Occipital lobe (tissue), 2 donors: ENCODE data around the gene TRDMT1. TPM values are rescaled to one million over a fixed set of nuclear protein-coding genes. Genes with fewer than 3 reads are reported as not detected.

Experiments used
- DNase-seq: peaks from one replicate; lab custom pipeline; 2025; lab: John Stamatoyannopoulos, UW
- total RNA-seq: library from RNA; depleted of rRNA; stranded (reverse); fragments of >200 nt; gene quantifications from one replicate; pipeline ENCODE4 v1.2.3, GENCODE V29; 2014

Gene TRDMT1
- total RNA-seq, 1 donor from 2014 or later: 39.3 TPM

DNA sequence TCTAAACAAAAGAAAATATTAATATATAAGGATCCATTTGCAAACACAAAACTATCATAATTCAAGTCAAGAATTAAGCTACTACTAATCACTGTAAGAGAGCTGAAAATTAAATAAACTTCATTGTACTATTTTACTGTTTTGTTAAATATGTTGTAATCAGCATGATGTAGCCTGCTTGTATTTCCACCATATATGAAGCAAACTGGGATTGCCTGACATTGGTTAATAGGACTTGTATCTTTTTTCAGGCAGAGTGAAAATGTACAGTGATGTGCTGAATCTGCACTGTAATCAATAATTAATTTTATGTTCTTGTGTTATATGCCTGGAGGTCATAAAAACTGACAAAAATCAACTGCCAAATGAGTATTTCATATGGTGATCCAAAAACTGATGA, 25.4 kb downstream of the TRDMT1 start:
- DNase-seq: no peak

DNA sequence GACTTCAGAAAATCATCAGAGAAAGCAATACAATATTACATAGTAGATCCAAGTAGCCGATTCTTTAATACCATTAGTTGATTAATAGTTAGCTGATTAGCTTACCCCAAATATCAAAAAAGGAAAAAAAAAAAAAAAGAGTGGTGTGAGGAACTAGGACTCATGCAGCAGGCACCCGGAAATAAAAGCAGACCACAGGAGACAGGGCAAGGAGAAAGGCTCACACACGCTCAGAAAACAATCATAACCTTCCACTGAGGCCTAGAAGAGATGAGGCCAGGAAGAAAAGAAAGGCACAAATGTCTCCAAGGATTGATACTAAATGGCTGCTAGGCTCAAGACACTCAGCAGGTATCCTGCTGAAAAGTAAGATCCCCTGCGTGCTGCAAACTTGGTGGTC, 25.9 kb downstream of the TRDMT1 start:
- no peak for DNase-seq

DNA sequence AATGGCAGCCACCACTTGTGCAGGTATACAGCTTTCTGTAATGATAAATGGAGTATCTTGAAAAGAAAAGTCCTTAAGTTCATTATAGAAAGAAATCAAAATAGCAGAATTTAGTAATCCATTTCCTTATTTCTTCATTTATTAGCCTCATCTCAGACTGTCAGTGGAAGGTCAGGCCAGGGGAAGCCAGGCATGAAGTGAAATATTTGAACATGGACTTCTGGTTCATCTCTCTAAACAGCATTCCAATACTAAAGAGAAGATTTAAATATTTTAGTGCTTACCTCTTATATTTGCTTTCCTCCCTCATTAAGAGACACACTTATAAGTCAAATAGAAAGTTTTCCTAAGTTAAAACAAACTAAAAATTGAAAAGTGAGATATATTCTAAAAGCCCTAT, 26.8 kb downstream of the TRDMT1 start:
- no peak for DNase-seq

DNA sequence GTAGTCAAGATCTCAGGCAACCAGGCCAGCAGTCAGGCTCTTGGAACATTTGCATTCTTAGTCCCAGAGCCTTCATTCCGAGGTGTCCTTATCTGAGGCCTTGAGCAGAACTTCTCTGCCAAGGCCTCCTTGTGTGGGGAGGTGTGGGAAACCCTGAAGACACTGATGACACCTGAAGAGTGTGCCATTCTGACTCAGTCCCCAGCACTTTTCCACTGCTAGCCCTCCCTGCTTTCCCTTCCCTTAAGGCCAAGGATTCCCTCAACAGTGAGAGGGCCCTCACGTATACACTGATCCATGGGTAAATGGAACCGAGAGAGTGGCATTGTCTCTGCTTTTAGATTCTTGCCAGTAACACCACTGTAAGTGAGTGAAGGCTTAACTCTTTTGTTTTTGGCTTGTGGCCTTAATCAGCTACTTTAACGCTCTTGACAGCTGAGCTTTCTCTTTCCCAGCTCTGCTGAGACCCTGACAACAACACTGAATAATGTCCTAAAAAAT, 30.3 kb downstream of the TRDMT1 start:
- DNase-seq: no peak

DNA sequence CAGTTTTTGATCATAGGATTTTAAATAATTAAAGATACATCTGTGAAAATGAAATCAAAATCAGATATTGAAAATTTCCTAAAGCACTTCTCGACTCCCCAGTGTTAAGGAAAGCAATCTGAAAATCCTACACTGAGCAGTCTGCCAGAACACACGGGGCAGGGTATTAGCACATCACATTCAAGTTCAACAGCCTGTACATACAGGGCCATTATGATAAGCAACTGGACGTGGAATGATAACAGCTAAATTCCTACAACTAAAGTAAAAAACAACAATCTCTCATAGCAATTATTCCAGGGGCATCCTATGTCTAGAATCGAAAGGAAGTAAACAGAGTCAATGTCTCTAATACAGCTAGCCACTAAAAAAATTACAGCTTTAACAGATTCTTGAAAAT, 31.7 kb downstream of the TRDMT1 start:
- no peak for DNase-seq

DNA sequence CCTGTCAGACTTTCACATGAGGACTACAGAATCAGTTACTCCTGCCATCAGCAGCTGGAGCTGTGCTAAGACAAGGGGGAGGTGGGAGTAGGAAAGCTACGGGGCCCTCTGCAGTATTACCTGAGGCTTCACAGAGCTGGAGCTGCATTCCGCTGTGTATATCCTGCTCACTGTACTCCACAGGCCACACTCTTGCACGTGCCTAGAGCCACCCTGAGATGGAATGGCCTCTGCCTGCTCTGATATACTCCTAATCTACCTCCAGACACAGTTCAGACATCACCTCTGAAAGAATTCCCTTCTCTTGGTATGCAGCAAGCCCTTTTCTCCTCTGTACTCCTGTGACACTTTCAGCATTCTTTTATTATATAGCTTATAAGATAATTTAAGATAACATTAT, 34.8 kb downstream of the TRDMT1 start:
- DNase-seq: no peak

DNA sequence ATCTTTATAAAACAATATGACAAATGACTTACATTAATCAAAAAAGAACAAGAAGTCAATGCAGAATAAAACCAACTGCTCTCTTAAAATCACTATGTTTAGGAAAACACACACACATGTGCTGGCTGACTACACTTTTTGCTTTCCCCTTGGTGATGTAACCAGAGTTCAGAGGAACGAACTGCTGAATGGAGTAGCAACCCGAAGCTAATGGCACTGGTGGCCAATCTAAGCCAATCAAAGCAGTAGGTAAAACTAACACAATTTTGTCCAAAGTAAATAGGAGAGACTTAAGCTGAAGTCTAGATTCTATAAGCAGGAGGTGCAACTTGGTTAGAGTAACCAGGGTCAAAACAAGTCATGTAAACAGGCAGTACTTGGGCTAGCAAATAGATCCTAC, 38.6 kb downstream of the TRDMT1 start:
- no peak for DNase-seq

DNA sequence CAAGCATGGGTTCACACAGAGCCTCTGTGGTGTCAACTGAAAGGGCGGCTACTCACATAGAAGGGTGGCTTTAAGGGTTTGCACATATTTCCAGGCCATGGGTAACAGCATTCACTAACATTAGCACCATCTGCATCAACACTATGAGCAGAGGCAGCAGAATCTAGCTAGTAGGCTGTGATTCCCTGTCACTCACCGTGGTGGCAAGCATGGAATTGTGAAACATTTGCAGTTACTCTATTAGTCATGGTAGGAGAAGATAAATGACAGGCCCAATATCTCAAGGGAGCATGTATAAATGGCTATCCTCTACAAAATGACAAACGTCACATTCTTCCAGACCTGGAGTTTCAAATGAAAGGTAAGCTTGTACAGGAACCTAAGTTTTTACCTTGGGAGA, 39.7 kb downstream of the TRDMT1 start:
- DNase-seq: no peak

DNA sequence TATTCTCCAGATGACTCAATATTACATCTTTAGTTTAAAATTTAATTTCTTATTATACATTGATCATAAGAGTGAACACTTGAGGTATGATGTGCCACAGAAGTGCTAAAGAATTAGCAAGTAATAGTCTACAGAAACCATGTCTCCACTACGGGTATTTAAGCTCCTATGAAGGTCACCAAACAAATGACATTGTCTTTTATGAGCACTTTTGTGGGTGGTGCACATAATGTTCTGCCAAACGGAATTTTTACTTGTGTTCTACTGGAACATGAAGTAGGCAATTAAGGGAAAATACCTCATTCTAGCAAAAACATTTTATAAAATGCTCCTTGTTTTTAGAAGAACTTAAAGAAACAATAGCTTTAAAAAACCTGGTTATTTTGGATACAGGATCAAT, 44.4 kb downstream of the TRDMT1 start:
- no peak for DNase-seq

DNA sequence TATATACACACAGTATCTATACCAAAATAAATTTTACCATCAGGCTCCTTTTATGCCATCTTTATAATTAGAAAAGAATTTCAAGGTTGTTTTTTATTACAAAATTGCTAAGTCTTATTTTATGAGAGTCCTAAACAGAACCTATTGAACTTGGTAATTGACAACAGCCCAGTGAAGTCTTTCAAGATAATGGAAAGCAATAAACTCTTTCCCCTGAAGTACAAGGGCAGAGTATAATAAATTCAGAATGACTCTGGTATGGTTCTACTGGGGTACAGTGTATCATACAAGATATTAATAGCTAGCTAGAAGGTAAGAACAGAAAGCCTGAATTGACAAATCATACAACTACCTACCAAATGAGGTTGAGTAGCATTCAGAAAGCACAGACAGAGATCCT, 45.6 kb downstream of the TRDMT1 start:
- DNase-seq: no peak

DNA sequence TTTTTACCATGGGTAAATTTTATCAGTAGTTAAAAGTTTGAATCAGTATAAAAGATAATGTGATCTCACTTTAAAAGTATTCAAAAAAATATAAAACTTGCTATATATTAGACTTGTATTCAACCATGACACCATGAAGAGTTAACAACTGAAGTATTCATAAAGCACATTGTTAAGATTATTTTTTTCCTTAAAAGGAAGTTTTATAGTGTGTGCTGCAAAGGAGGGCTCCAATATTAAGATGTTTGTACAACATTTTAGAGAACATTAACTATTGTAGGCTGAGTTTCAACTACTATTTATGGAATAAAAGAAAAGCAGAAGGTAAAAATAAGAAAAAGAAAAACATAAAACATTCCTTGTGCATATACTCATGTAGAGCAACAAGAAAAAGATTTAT, 47.4 kb downstream of the TRDMT1 start:
- DNase-seq: no peak

DNA sequence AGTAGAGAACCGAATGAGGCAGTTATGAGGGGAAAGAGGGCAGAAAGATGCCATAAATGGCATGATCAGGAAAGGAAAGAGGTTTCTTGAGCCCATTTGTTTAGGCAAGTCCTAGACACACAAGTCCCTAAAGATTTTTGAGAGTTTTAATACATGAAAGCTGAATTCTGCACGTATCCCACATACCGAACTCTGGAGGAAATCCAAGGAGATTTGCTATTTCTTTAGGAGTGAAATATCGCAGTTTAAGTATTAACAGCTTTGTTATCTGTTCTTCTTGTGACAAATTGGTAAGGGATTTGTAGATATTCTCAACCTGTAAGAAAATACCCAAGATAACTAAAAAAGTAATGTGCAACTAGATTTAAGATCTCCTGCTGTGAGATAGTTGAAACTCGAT, 48.2 kb downstream of the TRDMT1 start:
- no peak for DNase-seq

DNA sequence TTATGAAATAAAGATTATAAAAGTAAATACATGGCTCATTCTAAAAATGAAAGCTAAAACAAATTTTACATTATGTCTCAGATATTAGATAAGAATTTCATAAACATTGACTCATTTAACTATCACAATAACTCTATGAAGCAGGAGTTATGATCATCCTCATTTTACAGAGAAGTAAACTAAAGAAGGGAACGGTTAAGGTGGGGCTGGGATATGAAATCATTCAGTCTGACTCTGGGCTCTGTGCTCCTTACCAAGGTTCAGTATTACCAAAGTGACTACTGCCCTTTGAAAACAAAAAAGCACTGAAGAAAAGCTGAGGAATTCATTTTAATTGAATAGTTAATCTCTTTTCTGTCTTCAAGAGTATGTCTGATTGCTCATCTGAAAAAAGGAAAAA, 49.8 kb downstream of the TRDMT1 start:
- no peak for DNase-seq

DNA sequence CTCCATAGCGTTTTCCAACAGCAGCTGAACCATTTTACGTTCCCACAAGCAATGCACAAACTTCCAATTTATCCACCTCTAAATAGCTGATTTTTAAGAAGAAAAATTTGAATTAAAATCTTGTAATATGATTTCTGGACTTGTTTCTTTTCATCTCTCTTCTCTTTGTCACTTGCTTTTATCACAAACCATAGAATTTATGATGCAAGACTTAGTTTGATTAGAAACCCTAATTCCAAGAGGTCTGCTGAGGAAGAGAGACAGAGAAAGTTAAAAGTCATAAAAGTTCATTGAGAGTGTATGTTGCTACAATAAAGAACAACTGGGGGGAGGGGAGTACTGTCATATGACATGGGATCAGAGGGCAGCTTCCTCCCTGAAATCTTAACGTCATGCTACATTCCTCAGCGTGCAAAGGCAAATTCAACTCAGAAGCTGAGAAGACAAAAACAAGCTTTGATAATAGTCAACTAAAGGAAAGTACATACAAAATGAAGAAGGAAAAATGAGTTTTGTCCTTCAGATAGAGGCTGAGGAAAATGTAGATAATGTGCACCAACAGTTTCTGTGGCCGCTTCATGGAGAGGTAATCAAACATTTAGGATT, 53.5 kb downstream of the TRDMT1 start:
- no peak for DNase-seq

DNA sequence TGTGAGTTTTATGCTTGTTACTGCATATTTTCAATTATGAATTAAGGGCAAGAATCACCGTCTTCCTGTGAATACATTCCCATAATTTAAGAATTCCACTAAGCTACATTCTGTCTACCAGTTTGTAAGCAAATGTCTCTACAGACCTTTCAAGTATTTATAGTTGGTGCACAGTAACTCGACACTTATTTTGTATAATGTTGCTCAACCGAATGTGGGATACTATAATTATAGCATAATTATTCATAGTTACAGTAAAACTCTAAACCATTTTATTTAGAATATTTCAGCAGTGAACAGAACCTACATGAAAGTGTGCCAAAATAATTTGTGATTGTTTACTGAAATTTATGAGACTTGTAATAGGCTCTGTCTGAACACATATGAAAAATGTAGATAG, 54.6 kb downstream of the TRDMT1 start:
- no peak for DNase-seq

DNA sequence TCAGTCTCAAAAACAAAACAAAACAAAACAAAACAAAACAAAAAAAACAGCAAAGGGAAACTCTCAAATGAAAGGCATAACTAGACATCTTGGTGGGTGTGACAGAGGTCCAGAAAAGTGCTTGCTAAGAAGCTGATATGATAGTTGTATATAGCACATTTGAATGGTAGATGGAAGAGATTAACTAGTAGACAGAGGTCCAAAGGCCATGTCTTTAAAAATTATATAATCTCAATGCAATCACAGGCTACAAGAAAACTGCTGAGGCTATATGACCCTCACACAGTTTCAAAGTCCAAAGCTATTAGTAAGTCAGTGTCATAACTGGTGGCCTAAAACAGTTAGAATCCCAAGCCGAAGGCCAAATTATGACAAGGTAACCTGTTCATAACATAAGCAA, 56.2 kb downstream of the TRDMT1 start:
- no peak for DNase-seq

DNA sequence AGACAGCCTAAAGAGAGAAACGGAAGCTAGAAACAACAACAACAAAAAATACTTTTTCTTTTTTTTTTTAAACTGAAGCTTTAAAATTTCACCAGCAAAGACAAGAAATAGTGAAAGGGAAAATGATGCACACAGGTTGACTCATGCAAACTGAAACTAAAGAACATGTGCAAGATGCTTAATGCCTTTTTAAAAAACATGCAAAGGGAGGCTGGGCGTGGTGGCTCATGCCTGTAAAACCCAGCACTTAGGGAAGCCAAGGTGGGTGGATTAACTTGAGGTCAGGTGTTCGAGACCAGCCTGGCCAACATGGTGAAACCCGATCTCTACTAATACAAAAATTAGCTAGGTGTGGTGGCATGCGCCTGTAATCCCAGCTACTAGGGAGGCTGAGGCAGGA, 56.7 kb downstream of the TRDMT1 start:
- no peak for DNase-seq

DNA sequence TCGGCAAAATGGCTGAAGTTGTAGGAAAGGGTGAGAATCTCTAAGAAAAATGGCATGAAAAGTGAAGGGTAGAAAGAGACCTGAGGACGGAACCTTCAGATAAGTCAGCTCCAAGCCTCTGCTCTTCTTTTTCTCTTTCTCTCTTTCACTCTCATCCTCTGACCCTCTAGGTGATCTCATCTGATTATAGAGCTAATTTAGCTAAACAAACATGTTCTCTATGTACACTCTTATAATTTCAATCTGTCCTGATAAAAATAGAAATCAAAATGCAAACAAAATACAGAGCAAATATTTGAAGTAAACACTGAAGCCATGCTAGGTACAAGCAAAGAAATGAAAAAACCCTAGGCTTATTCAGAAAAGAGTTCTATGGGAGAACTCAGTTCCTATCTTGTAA, 57.4 kb downstream of the TRDMT1 start:
- no peak for DNase-seq

DNA sequence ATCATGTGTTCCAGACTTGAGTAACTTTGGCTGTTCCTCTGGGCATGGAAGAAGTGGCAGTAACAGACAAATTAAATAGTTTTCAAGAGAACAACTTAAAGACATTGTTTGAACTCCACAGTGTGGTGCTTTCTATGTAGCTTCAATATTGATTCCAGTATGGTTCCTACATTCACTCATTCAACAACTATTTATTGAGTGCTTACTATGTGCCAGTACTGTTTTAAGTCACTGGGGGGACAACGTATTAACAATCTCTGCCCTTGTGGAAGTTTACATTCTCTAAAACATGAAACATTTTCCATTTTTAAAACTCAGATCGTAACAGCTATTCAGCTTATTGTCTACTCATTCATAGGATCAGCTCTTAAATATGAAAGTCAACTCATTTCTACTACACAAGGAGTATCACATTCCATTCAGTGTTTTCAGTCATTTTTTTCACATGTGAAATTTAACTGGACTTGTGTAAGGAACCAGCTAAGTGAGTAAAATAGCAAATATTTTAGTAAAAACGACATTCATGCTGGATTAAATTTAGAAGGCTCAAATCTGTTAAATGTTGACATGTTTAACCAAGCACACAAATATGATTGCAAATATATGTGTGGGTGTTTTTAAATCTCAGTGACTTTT, 58.3 kb downstream of the TRDMT1 start:
- no peak for DNase-seq

DNA sequence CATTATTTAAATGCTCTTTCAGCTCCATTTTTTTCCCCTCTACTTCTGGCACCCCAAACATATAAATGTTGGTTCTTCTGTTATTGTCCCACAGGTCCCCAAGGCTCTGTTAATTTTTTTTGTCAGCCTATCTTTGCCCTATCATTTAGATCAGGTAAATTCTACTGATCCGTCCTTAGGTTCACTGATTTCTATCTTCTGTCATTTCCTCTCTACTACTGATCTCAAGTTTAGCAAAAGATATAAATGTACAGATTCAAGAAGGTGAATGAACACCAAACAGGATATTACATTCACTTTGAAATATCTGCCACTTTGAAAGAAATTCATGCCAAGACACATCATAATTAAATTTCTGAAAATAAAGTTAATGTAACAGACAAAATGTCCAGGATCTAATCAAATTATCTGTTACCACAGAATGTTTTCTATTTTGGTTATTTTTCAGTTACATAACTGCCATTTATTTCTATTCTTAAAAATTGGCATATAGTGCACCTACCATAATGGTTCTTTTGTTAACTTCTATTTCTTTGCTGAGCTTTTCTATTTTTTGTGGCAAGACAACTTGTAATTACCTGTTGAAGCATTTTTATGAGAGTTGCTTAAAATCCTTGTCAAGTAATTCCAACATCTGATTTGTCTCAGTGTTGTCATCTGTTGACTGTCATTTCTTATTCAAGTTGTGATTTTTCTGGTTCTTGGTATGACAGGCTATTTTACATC, 59.8 kb downstream of the TRDMT1 start:
- DNase-seq: no peak

DNA sequence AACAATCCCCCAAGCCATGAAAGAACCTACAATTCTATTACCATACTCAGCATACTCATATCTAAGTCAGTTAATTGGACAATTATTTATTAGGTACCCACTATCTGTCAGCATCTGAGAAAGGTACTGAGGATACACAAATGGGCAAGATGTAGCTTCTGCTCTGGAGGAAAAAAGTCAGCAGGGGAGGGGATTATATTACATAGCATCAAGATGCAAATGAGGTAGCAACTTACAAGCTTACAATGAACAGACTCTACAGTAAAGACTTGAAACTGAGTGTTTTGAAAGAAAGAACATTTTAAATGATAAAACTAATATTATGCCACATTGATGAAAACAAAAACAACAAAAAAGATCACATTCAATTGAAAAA, 61.1 kb downstream of the TRDMT1 start:
- DNase-seq: no peak

DNA sequence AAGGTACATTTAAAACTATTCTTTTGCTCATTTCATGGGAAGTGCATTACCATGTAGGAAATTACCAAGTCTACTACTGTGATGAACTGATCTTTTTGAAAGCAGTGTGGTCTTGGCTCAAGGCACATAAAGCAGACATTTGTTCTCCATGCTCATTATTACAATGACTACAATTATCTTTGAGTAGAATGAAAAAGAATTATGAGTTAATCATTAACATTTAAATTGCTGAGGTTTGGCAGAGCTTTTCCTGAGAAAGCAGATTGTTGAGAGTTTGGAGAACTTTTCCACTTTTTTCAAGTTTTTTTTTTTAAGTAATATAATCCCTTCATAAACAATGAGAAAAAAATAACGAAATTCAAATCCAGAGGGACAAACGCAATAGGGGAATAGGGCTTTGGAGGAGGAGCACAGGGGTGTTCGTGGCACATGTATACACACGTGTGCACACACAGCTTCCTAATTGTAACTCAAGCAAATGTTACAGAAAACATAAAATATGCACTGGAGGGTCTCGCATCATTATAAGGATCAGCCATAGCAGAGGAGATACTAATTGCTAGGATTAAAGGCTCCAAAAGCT, 62.9 kb downstream of the TRDMT1 start:
- DNase-seq: no peak
